Coronary artery (tissue), 2 donors: ENCODE data around the gene MOB1B.
"Not testable (repeated sequence)": the region's sequence is repeated elsewhere in the genome, so short reads cannot be mapped to it uniquely, and the experiment has no call there.

ENCODE experiments used
- DNase-seq: peaks from one replicate; pipeline ENCODE4 v3.0.0-alpha.2; 2017; ENCODE audit warnings: low spot score
- H3K27ac ChIP-seq, 2 donors: fragments of 200-600 bp; sonication (generic); one replicate each; pipeline ENCODE4 v1.5.1; 2016 to 2019
- H3K4me3 ChIP-seq: fragments of 200-600 bp; sonication (generic); 2 replicates; pipeline ENCODE4 v1.5.1; 2016; ENCODE audit warnings: mild to moderate bottlenecking, moderate library complexity
- TF ChIP-seq, protein P1 (sequence below): fragments of 200-600 bp; sonication (generic); IDR thresholded peaks from one replicate; pipeline ENCODE4 v1.5.1; 2019; ENCODE audit warnings: antibody characterized with exemption

The MOB1B gene

DNA sequence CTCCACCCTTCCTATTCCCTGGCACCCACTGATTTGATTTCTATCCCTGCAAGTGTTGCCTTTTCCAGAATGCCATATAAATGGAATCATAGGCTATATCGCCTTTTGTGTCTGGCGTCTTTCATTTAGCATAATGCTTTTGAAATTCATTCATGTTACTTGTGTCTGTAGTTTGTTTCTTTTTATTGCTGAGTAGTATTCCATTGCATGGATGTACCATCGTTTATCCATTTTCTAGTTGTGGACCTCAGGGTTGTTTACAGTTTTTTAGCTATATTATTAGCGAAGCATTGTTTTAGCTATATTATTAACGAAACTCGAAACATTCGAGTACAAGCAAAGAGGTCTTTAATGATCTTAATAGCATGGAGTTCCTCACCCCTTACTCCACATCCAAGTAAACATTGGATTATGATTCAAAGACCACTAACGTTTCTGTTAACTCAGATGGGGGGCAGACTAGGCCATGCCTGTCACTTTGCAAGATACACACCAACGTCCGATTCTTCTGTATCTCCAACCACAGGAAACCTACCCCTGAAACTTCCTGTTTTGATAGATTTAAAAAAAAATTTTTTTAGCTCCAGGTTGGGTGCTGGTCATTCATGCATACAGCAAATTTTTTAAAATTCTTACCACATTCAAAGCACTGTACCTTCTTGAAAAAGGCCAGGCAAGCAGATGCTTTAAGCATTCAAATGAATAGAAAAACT is 92.4 kb downstream of the MOB1B start:
- TF ChIP-seq, protein P1, sequence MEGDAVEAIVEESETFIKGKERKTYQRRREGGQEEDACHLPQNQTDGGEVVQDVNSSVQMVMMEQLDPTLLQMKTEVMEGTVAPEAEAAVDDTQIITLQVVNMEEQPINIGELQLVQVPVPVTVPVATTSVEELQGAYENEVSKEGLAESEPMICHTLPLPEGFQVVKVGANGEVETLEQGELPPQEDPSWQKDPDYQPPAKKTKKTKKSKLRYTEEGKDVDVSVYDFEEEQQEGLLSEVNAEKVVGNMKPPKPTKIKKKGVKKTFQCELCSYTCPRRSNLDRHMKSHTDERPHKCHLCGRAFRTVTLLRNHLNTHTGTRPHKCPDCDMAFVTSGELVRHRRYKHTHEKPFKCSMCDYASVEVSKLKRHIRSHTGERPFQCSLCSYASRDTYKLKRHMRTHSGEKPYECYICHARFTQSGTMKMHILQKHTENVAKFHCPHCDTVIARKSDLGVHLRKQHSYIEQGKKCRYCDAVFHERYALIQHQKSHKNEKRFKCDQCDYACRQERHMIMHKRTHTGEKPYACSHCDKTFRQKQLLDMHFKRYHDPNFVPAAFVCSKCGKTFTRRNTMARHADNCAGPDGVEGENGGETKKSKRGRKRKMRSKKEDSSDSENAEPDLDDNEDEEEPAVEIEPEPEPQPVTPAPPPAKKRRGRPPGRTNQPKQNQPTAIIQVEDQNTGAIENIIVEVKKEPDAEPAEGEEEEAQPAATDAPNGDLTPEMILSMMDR, result no peak
- H3K27ac ChIP-seq, result peak overlapping the region; percentile 79 to 92
- no peak for DNase-seq
- H3K4me3 ChIP-seq, result peak overlapping the region; percentile 92

DNA sequence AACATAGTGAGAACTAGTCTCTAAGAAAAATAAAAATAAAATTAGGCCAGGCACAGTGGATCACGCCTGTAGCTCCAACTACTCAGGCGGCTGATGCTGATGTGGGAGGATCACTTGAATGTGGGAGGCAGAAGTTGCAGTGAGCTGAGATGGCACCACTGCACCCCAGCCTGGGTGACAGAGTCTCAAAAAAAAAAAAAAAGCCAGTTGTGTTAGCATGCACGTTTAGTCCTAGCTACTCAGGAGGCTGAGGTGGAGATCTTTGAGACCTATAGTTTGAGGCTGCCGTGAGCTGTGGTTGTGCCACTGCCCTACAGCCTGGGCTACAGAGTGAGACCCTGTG is 93.8 kb downstream of the MOB1B start:
- TF ChIP-seq, protein P1, result no peak
- Histone ChIP-seq H3K27ac (no peak overlapping the region), H3K4me3 (peak overlapping the region; percentile 6)
- DNase-seq, result no peak

DNA sequence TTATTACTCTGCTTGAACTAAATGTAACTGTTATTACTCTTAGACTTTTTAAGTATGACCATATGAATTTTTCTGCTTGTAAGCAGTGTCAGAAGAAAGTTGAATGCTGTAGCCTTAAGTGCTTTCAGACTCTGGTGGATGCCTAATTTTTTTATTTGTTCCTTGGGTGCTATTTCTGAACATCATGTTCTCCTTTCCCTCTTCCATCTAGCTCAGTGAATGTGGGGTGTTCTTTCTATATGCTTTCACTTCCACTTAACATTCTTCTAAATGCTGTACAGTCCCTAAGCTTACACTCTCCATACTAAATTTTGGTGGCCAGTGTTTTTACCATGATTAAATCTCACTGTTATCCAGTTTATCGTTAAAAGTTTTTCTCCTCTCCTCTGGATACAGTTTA is 94.9 kb downstream of the MOB1B start:
- DNase-seq, result no peak
- TF ChIP-seq, protein P1, result no peak
- Histone ChIP-seq H3K27ac (no peak overlapping the region), H3K4me3 (no peak overlapping the region)

DNA sequence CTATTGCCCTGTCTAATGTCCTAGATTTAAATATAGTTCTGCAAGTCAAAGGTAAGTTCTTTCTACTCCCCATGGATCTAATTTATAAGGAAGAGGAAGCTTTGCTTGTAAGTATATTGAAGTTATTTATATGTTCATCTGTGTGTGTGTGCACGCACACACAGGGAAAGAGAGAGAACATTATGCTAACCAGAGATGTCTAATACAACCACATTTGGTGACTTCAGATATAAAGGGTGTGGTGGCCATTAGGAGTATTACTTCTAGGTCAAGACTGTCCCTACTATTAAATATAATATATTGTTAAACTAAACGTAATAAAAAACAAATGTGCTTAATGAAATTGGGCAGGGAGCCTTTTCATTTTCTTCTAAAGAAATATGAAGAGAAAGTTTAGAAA is 95.4 kb downstream of the MOB1B start:
- Histone ChIP-seq H3K27ac (no peak overlapping the region), H3K4me3 (no peak overlapping the region)
- no peak for DNase-seq
- TF ChIP-seq, protein P1, result no peak

DNA sequence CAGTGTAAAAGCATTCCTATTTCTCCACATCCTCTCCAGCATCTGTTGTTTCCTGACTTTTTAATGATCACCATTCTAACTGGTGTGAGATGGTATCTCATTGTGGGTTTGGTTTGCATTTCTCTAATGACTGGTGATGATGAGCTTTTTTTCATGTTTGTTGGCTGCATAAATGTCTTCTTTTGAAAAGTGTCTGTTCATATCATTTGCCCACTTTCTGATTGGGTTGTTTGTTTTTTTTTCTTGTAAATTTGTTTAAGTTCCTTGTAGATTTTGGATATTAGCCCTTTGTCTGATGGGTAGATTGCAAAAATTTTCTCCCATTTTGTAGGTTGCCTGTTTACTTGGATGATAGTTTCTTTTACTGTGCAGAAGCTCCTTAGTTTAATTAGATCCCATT is 97.5 kb downstream of the MOB1B start:
- not testable (repeated sequence) for H3K4me3 ChIP-seq, H3K27ac ChIP-seq, DNase-seq

DNA sequence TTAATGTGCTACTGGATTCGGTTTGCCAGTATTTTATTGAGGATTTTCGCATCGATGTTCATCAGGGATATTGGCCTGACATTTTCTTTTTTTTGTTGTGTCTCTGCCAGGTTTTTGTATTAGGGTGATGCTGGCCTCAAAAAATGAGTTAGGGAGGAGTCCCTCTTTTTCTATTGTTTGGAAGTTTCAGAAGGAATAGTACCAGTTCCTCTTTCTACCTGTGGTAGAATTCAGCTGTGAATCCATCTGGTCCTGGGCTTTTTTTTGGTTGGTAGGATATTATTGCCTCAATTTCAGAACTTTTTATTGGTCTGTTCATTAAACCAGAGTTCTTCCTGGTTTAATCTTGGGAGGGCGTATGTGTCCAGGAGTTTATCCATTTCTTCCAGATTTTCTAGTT is 99.2 kb downstream of the MOB1B start:
- not testable (repeated sequence) for DNase-seq

DNA sequence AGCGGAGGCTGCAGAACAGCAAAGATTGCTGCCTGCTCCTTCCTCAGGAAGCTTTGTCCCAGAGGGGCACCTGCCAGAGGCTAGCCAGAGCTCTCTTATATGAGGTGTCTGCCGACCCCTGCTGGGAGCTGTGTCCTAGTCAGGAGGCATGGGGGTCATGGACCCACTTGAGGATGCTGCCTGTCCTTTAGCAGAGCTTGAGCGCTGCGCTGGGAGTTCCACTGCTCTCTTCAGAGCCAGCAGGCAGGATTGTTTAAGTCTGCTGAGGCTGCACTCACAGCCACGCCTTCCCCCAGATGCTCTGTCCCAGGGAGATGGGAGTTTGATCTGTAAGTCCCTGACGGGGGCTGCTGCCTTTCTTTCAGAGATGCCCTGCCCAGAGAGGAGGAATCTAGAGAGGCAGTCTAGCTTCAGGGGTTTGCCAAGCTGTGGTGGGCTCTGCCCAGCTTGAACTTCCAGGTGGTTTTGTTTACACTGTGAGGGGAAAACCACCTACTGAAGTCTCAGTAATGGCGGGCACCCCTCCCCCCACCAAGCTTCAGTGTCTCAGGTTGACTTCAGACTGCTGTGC is 102.2 kb downstream of the MOB1B start:
- Histone ChIP-seq H3K4me3 (no peak overlapping the region), H3K27ac (no peak overlapping the region)
- TF ChIP-seq, protein P1, result no peak
- no peak for DNase-seq

More for the DNA sequence above, 99.2 kb downstream of the MOB1B start:
- not testable (repeated sequence) for H3K4me3 ChIP-seq, H3K27ac ChIP-seq

DNA sequence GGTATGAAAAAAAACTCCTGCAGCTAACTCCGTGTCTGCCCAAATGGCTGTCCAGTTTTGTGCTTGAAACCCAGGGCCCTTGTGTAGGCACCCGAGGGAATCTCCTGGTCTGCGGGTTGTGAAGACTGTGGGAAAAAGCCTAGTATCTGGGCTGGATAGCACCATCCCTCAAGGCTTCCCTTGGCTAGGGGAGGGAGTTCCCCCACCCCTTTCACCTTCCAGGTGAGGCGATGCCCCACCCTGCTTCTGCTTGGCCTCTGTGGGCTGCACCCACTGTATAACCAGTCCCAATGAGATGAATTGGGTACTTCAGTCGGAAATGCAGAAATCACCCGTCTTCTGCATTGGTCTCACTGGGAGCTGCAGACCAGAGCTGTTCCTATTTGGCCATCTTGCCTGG is 102.9 kb downstream of the MOB1B start:
- DNase-seq, H3K4me3 ChIP-seq, H3K27ac ChIP-seq: not testable (repeated sequence)
